IMR-90 (cell line): ENCODE results near the gene KRT1. TPM values are rescaled to one million over a fixed set of nuclear protein-coding genes. Genes with fewer than 3 reads are reported as not detected.

Experiments
- ATAC-seq: fragments of 200-7000 bp; cut with Tn5 transposase; 2 replicates; pipeline ENCODE4 v1.9.1; 2020; ENCODE audit warnings: low read depth, mild to moderate bottlenecking, moderate library complexity
- BruUV-seq: library from RNA; stranded (reverse); fragments of 400-500 nt; replicated peaks from 2 replicates; lab custom pipeline; 2021; lab: Mats Ljungman, UMichigan
- CTCF ChIA-PET: fragments of 300-600 bp; formaldehyde crosslinking; extraction: SDS; loops from one replicate; lab custom pipeline; 2021; ENCODE audit warnings: antibody characterized with exemption; lab: Yijun Ruan, JAX
- POLR2A ChIA-PET: fragments of 300-600 bp; sonication (Branson Sonifier 250); formaldehyde crosslinking; loops from one replicate; lab custom pipeline; 2022; ENCODE audit warnings: antibody characterized with exemption; ENCODE audit not compliant: unreplicated experiment; lab: Charles Lee
- DNase-seq: peaks from one replicate; pipeline ENCODE4 v3.0.0; 2013
- H2AFZ ChIP-seq: replicated peaks from 2 replicates; pipeline ENCODE3; 2013; ENCODE audit warnings: low read length, mild to moderate bottlenecking; ENCODE audit not compliant: poor library complexity
- H2AK5ac ChIP-seq: 2 replicates; pipeline ENCODE4 v1.6.1; 2013; ENCODE audit warnings: low read depth, low read length, inconsistent platforms
- H2AK9ac ChIP-seq: replicated peaks from 2 replicates; pipeline ENCODE3; 2013; ENCODE audit warnings: mild to moderate bottlenecking, low read depth, low read length, moderate library complexity; ENCODE audit not compliant: poor library complexity
- H2BK120ac ChIP-seq: 2 replicates; pipeline ENCODE4 v1.6.1; 2013; ENCODE audit warnings: low read depth, low read length, inconsistent platforms
- H2BK15ac ChIP-seq: 3 replicates; pipeline ENCODE4 v1.6.1; 2013; ENCODE audit warnings: low read depth, low read length, inconsistent platforms
- H2BK20ac ChIP-seq: 2 replicates; pipeline ENCODE4 v1.6.1; 2013; ENCODE audit warnings: low read depth, mild to moderate bottlenecking, inconsistent platforms, low read length, moderate library complexity
- H2BK5ac ChIP-seq: 2 replicates; pipeline ENCODE4 v1.6.1; 2013; ENCODE audit warnings: mild to moderate bottlenecking, low read depth, low read length, inconsistent platforms; ENCODE audit not compliant: poor library complexity, severe bottlenecking
- H3K14ac ChIP-seq: replicated peaks from 2 replicates; pipeline ENCODE4 v1.6.1; 2013; ENCODE audit warnings: low read depth, low read length, inconsistent platforms
- H3K18ac ChIP-seq: 2 replicates; pipeline ENCODE4 v1.6.1; 2013; ENCODE audit warnings: low read depth, low read length, control low read depth
- H3K23ac ChIP-seq: 2 replicates; pipeline ENCODE4 v1.6.1; 2013; ENCODE audit warnings: low read depth, low read length, inconsistent platforms
- H3K27ac ChIP-seq: 2 replicates; pipeline ENCODE4 v1.5.1; 2013; ENCODE audit warnings: mild to moderate bottlenecking, control low read depth, low read length; ENCODE audit not compliant: insufficient read depth
- H3K27me3 ChIP-seq: 2 replicates; pipeline ENCODE4 v1.6.1; 2013; ENCODE audit warnings: low read length; ENCODE audit not compliant: control insufficient read depth, insufficient read depth
- H3K36me3 ChIP-seq: 2 replicates; pipeline ENCODE4 v1.6.1; 2013; ENCODE audit warnings: low read length, mixed read lengths; ENCODE audit not compliant: control insufficient read depth, insufficient read depth
- H3K4ac ChIP-seq: 2 replicates; pipeline ENCODE4 v1.6.1; 2013; ENCODE audit warnings: low read depth, low read length, inconsistent platforms
- H3K4me1 ChIP-seq: 2 replicates; pipeline ENCODE4 v1.6.1; 2013; ENCODE audit warnings: low read length, mixed read lengths; ENCODE audit not compliant: control insufficient read depth, insufficient read depth
- H3K4me2 ChIP-seq: 2 replicates; pipeline ENCODE4 v1.6.1; 2013; ENCODE audit warnings: low read depth, mild to moderate bottlenecking, control low read depth, low read length, moderate library complexity
- H3K4me3 ChIP-seq: 2 replicates; pipeline ENCODE4 v1.5.1; 2013; ENCODE audit warnings: low read depth, mild to moderate bottlenecking, control low read depth, low read length, moderate library complexity; ENCODE audit not compliant: insufficient read depth
- H3K56ac ChIP-seq: 2 replicates; pipeline ENCODE4 v1.6.1; 2013; ENCODE audit warnings: low read length, inconsistent platforms; ENCODE audit not compliant: insufficient read depth; ENCODE audit errors: extremely low read depth
- H3K79me1 ChIP-seq, 2 experiments: 2 replicates each; pipeline ENCODE4 v1.6.1; 2013; ENCODE audit warnings: low read length in 2 of 2, inconsistent platforms in 1 of 2, low read depth in 1 of 2
- H3K9ac ChIP-seq: 2 replicates; pipeline ENCODE4 v1.6.1; 2013; ENCODE audit warnings: low read depth, low read length, control low read depth
- H3K9me1 ChIP-seq: 2 replicates; pipeline ENCODE4 v1.6.1; 2013; ENCODE audit warnings: low read length, inconsistent platforms; ENCODE audit not compliant: insufficient read depth
- H3K9me3 ChIP-seq: 2 replicates; pipeline ENCODE4 v1.6.1; 2013; ENCODE audit warnings: low read length; ENCODE audit not compliant: control insufficient read depth, insufficient read depth
- H4K20me1 ChIP-seq: 2 replicates; pipeline ENCODE4 v1.6.1; 2013; ENCODE audit warnings: low read length, inconsistent platforms; ENCODE audit not compliant: insufficient read depth
- H4K5ac ChIP-seq: 2 replicates; pipeline ENCODE4 v1.6.1; 2013; ENCODE audit warnings: mild to moderate bottlenecking, low read depth, low read length, control low read depth
- H4K8ac ChIP-seq, 2 experiments: 2 replicates each; pipeline ENCODE4 v1.6.1; 2013; ENCODE audit warnings: low read depth in 2 of 2, low read length in 2 of 2, control low read depth in 1 of 2, inconsistent platforms in 1 of 2
- H4K91ac ChIP-seq: 2 replicates; pipeline ENCODE4 v1.6.1; 2013; ENCODE audit warnings: low read depth, low read length, inconsistent platforms; ENCODE audit not compliant: insufficient read depth
- SMC3 ChIP-seq: fragments of 150-350 bp; IDR thresholded peaks from 2 replicates; pipeline ENCODE4 v1.6.1; 2016; ENCODE audit warnings: low read depth, mild to moderate bottlenecking, antibody characterized with exemption, low read length, moderate library complexity
- WGBS, 2 experiments: methylation state at CpG; one replicate each; pipeline versions ENCODE4 v1.1.5 to v1.1.7; 2013; ENCODE audit warnings: missing lambda C conversion rate in 2 of 2; ENCODE audit not compliant: insufficient read length in 1 of 2; ENCODE audit errors: extremely low coverage in 2 of 2; 5-methylcytosine and 5-hydroxymethylcytosine counted together
- dilution Hi-C: fragments of 300-500 bp; cut with HindIII; formaldehyde crosslinking; loops from one replicate; pipeline ENCODE4 v1.14.3; 2018; ENCODE audit warnings: low sequenced_read_pairs; ENCODE audit not compliant: unreplicated experiment
- in situ Hi-C: fragments of 300-500 bp; cut with MboI; formaldehyde crosslinking; loops from 3 replicates; pipeline ENCODE4 v1.14.3; 2019; ENCODE audit warnings: low sequenced_read_pairs, inconsistent platforms, mixed read lengths
- intact Hi-C: fragments of 100-400 bp; cut with micrococcal nuclease; formaldehyde crosslinking; loops from 2 replicates; pipeline ENCODE4 v1.10.0; 2022
- polyA plus RNA-seq, 3 experiments: library from polyadenylated mRNA; depleted of rRNA; stranded (reverse); fragments of >200 nt; gene quantifications; 2 replicates each; pipeline ENCODE4 v1.2.3, GENCODE V29; 2012; ENCODE audit warnings: low replicate concordance in 1 of 3
- total RNA-seq: library from RNA; depleted of rRNA; stranded (reverse); fragments of >200 nt; gene quantifications from 2 replicates; pipeline ENCODE4 v1.2.3, GENCODE V29; 2012; rRNA removed

Gene KRT1
- total and polyA plus RNA-seq, 2 of the 4 experiments (the other 2 are of a cell fraction) = not detected

GRCh38 chr12:52627395-52628110 lies 52.7 kb downstream of the KRT1 start:
- no peak overlapping the region for H2AK9ac ChIP-seq
- H3K18ac ChIP-seq = no peak overlapping the region
- H2BK15ac ChIP-seq = no peak overlapping the region
- no peak overlapping the region for H3K14ac ChIP-seq
- H2AK5ac ChIP-seq = no peak overlapping the region
- DNase-seq (no peak), ATAC-seq (no peak)
- H2AFZ ChIP-seq = no peak overlapping the region
- H3K23ac ChIP-seq = no peak overlapping the region
- H3K27ac ChIP-seq = no peak overlapping the region
- no peak overlapping the region for H3K4me3 ChIP-seq
- WGBS, 2 experiments = no CpG with 5 or more reads among the region's 2 CpGs
- no peaks in the 10 kb centered on the region for H3K9me3 ChIP-seq
- no peak for TF ChIP-seq SMC3
- H4K5ac ChIP-seq = no peak overlapping the region
- no peak overlapping the region for H2BK120ac ChIP-seq
- H2BK20ac ChIP-seq = no peak overlapping the region
- BruUV-seq = no TSS peak
- no peak overlapping the region for H3K56ac ChIP-seq
- H3K79me1 ChIP-seq = no peaks in the 10 kb centered on the region
- H3K4me1 ChIP-seq = no peaks in the 10 kb centered on the region
- no peak overlapping the region for H3K4me2 ChIP-seq
- H3K27me3 ChIP-seq = peaks cover 8% of the 10 kb centered on the region
- ChIA-PET POLR2A (no interaction called here), CTCF (no interaction called here)
- dilution Hi-C loops = no loop called here
- in situ Hi-C loops = no loop called here
- H4K20me1 ChIP-seq = no peaks in the 10 kb centered on the region; the same call in 1 of the 2 replicates
- intact Hi-C loops = no loop called here
- H3K9ac ChIP-seq = no peak overlapping the region
- H3K36me3 ChIP-seq = no peaks in the 10 kb centered on the region
- H3K4ac ChIP-seq = no peak overlapping the region
- H2BK5ac ChIP-seq = no peak overlapping the region
- no peak overlapping the region for H4K91ac ChIP-seq
- H3K9me1 ChIP-seq = no peaks in the 10 kb centered on the region
- no peak overlapping the region for H4K8ac ChIP-seq

Other genes with a start within 250 kb of the KRT1 start
- gene KRT75, start 246.0 kb downstream of the KRT1 start, total RNA-seq = not detected in 2 replicates
- gene KRT75, start 246.0 kb downstream of the KRT1 start, polyA plus RNA-seq (2012; rRNA removed) = not detected in 2 replicates
- not detected in 2 replicates for gene KRT6B, start 228.3 kb downstream of the KRT1 start, total RNA-seq
- gene KRT6B, start 228.3 kb downstream of the KRT1 start, polyA plus RNA-seq (2012; rRNA removed) = not detected in 2 replicates
- not detected in 2 replicates for gene KRT6C, start 206.6 kb downstream of the KRT1 start, total RNA-seq
- not detected in 2 replicates for gene KRT6C, start 206.6 kb downstream of the KRT1 start, polyA plus RNA-seq (2012; rRNA removed)
- not detected in 2 replicates for gene KRT6A, start 187.2 kb downstream of the KRT1 start, total RNA-seq
- gene KRT6A, start 187.2 kb downstream of the KRT1 start, polyA plus RNA-seq (2012; rRNA removed) = not detected in 2 replicates
- gene KRT5, start 160.0 kb downstream of the KRT1 start, total RNA-seq = not detected in 2 replicates
- not detected in 2 replicates for gene KRT5, start 160.0 kb downstream of the KRT1 start, polyA plus RNA-seq (2012; rRNA removed)
- gene KRT71, start 127.3 kb downstream of the KRT1 start, total RNA-seq = not detected in 2 replicates
- gene KRT71, start 127.3 kb downstream of the KRT1 start, polyA plus RNA-seq (2012; rRNA removed) = not detected in 2 replicates
- not detected in 2 replicates for gene KRT74, start 106.6 kb downstream of the KRT1 start, total RNA-seq
- gene KRT74, start 106.6 kb downstream of the KRT1 start, polyA plus RNA-seq (2012; rRNA removed) = not detected in 2 replicates
- gene KRT72, start 78.9 kb downstream of the KRT1 start, total RNA-seq = not detected in 2 replicates
- gene KRT72, start 78.9 kb downstream of the KRT1 start, polyA plus RNA-seq (2012; rRNA removed) = not detected in 2 replicates
- not detected in 2 replicates for gene KRT73, start 61.8 kb downstream of the KRT1 start, total RNA-seq
- gene KRT73, start 61.8 kb downstream of the KRT1 start, polyA plus RNA-seq (2012; rRNA removed) = not detected in 2 replicates
- gene KRT2, start 28.2 kb downstream of the KRT1 start, total RNA-seq = not detected in 2 replicates
- not detected in 2 replicates for gene KRT2, start 28.2 kb downstream of the KRT1 start, polyA plus RNA-seq (2012; rRNA removed)
- gene KRT77, start 23.1 kb upstream of the KRT1 start, total RNA-seq = not detected in 2 replicates
- gene KRT77, start 23.1 kb upstream of the KRT1 start, polyA plus RNA-seq (2012; rRNA removed) = not detected in 2 replicates
- not detected in 2 replicates for gene KRT76, start 96.9 kb upstream of the KRT1 start, total RNA-seq
- gene KRT76, start 96.9 kb upstream of the KRT1 start, polyA plus RNA-seq (2012; rRNA removed) = not detected in 2 replicates
- gene KRT3, start 115.7 kb upstream of the KRT1 start, total RNA-seq = not detected in 2 replicates
- gene KRT3, start 115.7 kb upstream of the KRT1 start, polyA plus RNA-seq (2012; rRNA removed) = not detected in 2 replicates
- gene KRT4, start 133.7 kb upstream of the KRT1 start, total RNA-seq = under 0.01 TPM in 1 of 2 replicates, not detected in the other
- gene KRT4, start 133.7 kb upstream of the KRT1 start, polyA plus RNA-seq (2012; rRNA removed) = 0.03 and 0.07 TPM in 2 replicates
- gene KRT79, start 153.9 kb upstream of the KRT1 start, total RNA-seq = under 0.01 TPM in 1 of 2 replicates, not detected in the other
- gene KRT79, start 153.9 kb upstream of the KRT1 start, polyA plus RNA-seq (2012; rRNA removed) = 0.09 and 0.24 TPM in 2 replicates
- gene KRT78, start 168.6 kb upstream of the KRT1 start, total RNA-seq = not detected in 2 replicates
- not detected in 2 replicates for gene KRT78, start 168.6 kb upstream of the KRT1 start, polyA plus RNA-seq (2012; rRNA removed)
- 10.9 and 14.2 TPM in 2 replicates for gene KRT8, start 224.7 kb upstream of the KRT1 start, total RNA-seq
- 38.6 and 39.3 TPM in 2 replicates for gene KRT8, start 224.7 kb upstream of the KRT1 start, polyA plus RNA-seq (2012; rRNA removed)